Neural crest cell (in vitro differentiated cells): ENCODE results near the gene MYL5. TPM values are rescaled to one million over a fixed set of nuclear protein-coding genes. Genes with fewer than 3 reads are reported as not detected.

Experiments
- DNase-seq: peaks from one replicate; pipeline ENCODE4 v3.0.0; 2021; ENCODE audit warnings: low read depth, mixed read lengths, low spot score
- H3K27ac Mint-ChIP-seq: one replicate; pipeline ENCODE4 v1.8.0; 2021; ENCODE audit warnings: mild to moderate bottlenecking, mixed read lengths; ENCODE audit not compliant: unreplicated experiment
- H3K27me3 Mint-ChIP-seq: 2 replicates; pipeline ENCODE4 v1.8.0; 2021; ENCODE audit warnings: low read depth, mild to moderate bottlenecking, mixed read lengths
- H3K36me3 Mint-ChIP-seq: 2 replicates; pipeline ENCODE4 v1.8.0; 2021; ENCODE audit warnings: low read depth, mild to moderate bottlenecking, mixed read lengths
- H3K4me1 Mint-ChIP-seq: 2 replicates; pipeline ENCODE4 v1.8.0; 2021; ENCODE audit warnings: mixed read lengths
- H3K4me3 Mint-ChIP-seq: one replicate; pipeline ENCODE4 v1.8.0; 2021; ENCODE audit warnings: mild to moderate bottlenecking, mixed read lengths
- H3K9me3 Mint-ChIP-seq: 2 replicates; pipeline ENCODE4 v1.8.0; 2021; ENCODE audit warnings: mixed read lengths
- total RNA-seq: library from RNA; stranded (reverse); gene quantifications from 2 replicates; pipeline ENCODE4 v1.2.1, GENCODE V29; 2021
- TF ChIP-seq, protein P1 (sequence below): fragments of 200-600 bp; sonication (generic); conservative IDR thresholded peaks from 2 replicates; pipeline ENCODE4 v1.5.0; 2021; ENCODE audit warnings: antibody characterized with exemption, mild to moderate bottlenecking

MYL5 gene
- total RNA-seq, 1 donor from 2014 or later = 10.8 TPM

DNA sequence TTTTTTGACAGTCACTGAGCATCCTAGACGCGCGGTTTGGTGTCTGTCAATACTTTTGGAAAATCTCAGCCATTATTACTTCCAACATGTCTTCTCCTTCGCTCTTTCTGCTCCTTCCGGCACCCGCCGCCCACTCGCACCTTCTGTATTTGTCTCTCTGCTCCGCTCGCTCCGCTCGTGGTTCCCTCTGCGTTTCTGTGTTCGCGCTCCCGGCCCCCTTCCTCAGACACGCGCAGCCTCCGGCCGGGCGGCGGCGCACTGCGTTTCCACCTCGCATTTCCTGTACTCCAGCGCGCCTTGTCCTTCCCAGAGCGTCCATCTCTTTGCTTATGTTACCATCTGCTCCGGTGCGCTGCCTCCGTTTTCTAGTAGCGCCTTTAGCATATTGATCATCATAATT lies 27.9 kb upstream of the MYL5 start:
- DNase-seq = no peak
- H3K36me3 Mint-ChIP-seq = peaks cover 3% of the 10 kb centered on the region
- peaks cover 8% of the 10 kb centered on the region for H3K27me3 Mint-ChIP-seq
- H3K4me1 Mint-ChIP-seq = no peaks in the 10 kb centered on the region
- H3K27ac Mint-ChIP-seq = no peak overlapping the region
- TF ChIP-seq, protein P1, sequence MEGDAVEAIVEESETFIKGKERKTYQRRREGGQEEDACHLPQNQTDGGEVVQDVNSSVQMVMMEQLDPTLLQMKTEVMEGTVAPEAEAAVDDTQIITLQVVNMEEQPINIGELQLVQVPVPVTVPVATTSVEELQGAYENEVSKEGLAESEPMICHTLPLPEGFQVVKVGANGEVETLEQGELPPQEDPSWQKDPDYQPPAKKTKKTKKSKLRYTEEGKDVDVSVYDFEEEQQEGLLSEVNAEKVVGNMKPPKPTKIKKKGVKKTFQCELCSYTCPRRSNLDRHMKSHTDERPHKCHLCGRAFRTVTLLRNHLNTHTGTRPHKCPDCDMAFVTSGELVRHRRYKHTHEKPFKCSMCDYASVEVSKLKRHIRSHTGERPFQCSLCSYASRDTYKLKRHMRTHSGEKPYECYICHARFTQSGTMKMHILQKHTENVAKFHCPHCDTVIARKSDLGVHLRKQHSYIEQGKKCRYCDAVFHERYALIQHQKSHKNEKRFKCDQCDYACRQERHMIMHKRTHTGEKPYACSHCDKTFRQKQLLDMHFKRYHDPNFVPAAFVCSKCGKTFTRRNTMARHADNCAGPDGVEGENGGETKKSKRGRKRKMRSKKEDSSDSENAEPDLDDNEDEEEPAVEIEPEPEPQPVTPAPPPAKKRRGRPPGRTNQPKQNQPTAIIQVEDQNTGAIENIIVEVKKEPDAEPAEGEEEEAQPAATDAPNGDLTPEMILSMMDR = no peak
- no peaks in the 10 kb centered on the region for H3K9me3 Mint-ChIP-seq
- H3K4me3 Mint-ChIP-seq = no peak overlapping the region

DNA sequence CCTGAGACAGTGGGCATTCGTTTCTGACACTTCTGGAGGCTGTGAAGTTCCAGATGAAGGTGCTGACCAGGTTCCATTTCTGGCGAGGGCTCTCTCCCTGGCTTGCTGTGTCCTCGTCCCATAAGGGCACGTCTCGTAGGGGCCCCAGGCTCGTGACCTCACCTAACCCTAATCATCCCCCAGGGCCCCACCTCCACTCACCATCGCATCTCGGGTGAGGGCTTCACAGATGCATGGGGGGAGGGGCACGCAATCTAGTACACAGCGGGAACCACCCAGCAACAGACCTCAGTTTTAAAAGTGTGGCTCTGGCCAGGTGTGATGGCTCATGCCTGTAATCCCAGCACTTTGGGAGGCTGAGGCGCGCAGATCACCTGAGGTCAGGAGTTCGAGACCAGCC lies 26.9 kb upstream of the MYL5 start:
- TF ChIP-seq, protein P1 = no peak
- H3K9me3 Mint-ChIP-seq = no peaks in the 10 kb centered on the region
- peaks cover 8% of the 10 kb centered on the region for H3K27me3 Mint-ChIP-seq
- no peak overlapping the region for H3K4me3 Mint-ChIP-seq
- no peaks in the 10 kb centered on the region for H3K4me1 Mint-ChIP-seq
- no peak for DNase-seq
- H3K27ac Mint-ChIP-seq = no peak overlapping the region
- peaks cover 3% of the 10 kb centered on the region for H3K36me3 Mint-ChIP-seq

DNA sequence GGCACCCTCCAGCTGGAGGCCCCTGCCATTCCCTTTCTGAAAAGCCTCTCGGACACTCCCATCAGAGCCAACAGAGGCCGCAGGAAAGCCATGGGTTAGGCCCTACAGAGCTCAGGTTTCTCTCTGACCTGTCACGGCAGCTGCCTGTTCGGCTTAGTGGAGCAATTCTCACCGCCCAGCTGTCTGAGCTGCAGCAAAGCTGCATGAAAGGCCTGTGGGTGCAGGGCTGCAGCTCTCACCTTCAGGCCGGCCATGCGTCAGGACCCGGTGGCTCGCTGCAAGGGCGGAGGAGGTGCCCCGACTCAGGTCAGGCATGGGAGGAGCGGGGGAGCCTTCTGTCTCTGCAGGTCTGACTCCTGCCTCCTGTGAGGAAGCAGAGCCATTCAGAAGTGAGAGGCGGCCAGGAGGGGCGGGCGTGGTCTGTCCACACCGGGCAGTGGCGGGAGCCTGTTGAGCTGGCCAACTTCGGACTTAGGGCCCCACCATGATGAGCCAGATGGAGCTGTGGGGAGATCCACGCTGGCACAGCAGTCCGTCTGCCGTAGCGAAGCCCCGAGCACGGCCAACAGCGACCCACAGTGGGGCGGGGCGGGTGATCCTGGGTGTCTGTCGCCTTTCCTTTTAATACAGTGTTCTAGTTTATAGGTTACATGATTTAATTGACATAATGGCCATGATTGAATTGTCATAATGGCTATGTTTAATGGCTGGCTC lies 25.6 kb upstream of the MYL5 start:
- H3K27ac Mint-ChIP-seq = no peak overlapping the region
- no peaks in the 10 kb centered on the region for H3K9me3 Mint-ChIP-seq
- no peak for DNase-seq
- peaks cover 5% of the 10 kb centered on the region for H3K27me3 Mint-ChIP-seq
- TF ChIP-seq, protein P1 = no peak
- no peak overlapping the region for H3K4me3 Mint-ChIP-seq
- H3K36me3 Mint-ChIP-seq = peaks cover 3% of the 10 kb centered on the region
- H3K4me1 Mint-ChIP-seq = no peaks in the 10 kb centered on the region

DNA sequence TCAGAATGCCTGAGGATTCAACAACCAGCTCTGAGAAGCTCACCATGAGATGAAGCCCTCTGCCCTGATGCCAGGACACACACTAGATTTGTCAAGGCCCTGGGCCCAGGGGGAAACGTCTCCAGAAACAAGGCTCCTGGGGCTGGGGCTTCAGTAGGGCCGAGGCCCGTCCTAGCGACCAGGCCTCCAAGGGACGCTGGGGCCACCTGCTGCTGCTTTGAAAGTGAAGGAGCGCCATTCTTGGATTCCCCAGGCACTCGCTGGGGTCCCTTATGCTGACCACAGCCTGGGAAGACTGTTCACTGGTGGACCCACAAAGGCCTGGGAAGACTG lies 25.1 kb upstream of the MYL5 start:
- TF ChIP-seq, protein P1 = no peak
- Mint-ChIP-seq H3K36me3 (peaks cover 3% of the 10 kb centered on the region), H3K27me3 (peaks cover 3% of the 10 kb centered on the region), H3K4me1 (no peaks in the 10 kb centered on the region), H3K27ac (no peak overlapping the region), H3K4me3 (no peak overlapping the region), H3K9me3 (no peaks in the 10 kb centered on the region)
- DNase-seq = no peak

DNA sequence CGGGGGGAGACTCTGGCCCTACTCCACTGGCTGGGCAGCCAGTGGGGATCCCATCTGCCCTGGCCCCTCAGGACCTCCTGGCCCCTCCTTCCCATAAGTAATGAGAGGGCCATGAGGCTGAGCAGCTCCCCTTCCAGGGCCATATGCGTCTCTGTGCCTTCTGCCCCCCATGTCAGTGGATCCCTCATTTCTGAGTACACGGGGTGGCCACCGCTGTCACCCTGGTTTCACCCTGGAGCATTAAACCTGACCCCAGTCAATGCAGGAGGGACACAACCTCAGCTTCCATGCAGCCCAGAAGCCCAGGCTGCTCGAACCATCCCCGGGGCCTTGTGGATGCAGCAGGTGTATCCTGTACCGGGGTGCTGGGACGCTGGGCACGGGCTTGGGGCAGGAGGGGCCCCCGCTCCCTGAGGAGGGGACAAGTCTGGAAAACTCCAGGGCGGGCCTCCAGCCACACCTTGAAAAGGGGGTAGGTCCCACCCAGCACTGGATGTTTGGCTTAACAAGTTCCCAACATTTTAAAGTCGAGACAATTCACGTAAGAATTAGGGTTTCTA lies 24.5 kb upstream of the MYL5 start:
- peaks cover 2% of the 10 kb centered on the region for H3K36me3 Mint-ChIP-seq
- H3K9me3 Mint-ChIP-seq = no peaks in the 10 kb centered on the region
- H3K27ac Mint-ChIP-seq = no peak overlapping the region
- H3K4me1 Mint-ChIP-seq = no peaks in the 10 kb centered on the region
- TF ChIP-seq, protein P1 = no peak
- DNase-seq = no peak
- peaks cover 2% of the 10 kb centered on the region for H3K27me3 Mint-ChIP-seq
- H3K4me3 Mint-ChIP-seq = no peak overlapping the region
